ENCODE results near the gene THBS1. TPM values are rescaled to one million over a fixed set of nuclear protein-coding genes. Genes with fewer than 3 reads are reported as not detected.

Gene THBS1
- total RNA-seq, 1 donor from 2014 or later = 513 TPM

GRCh38 chr15:39643727-39644126 is 62.8 kb downstream of the THBS1 start:
- intact Hi-C loops (cut with DNase I) = no loop called here
- no peak for DNase-seq (ENCODE audit: extremely low spot score in 2 of 2)

GRCh38 chr15:39644136-39644535 is 63.3 kb downstream of the THBS1 start:
- DNase-seq (ENCODE audit: extremely low spot score in 2 of 2) = no peak
- H3K4me1 ChIP-seq = peaks cover 6% of the 10 kb centered on the region
- intact Hi-C loops (cut with DNase I) = no loop called here
- no peaks in the 10 kb centered on the region for H3K27me3 ChIP-seq
- TF ChIP-seq POLR2AphosphoS5 (IDR thresholded peaks at IDR 0.05; ENCODE audit: insufficient read depth in 1 of 2, low read depth in 1 of 2) (no peak), POLR2A (IDR thresholded peaks at IDR 0.05) (no peak), CTCF (IDR thresholded peaks at IDR 0.05) (no peak)
- no peak overlapping the region for H3K27ac ChIP-seq
- H3K36me3 ChIP-seq = no peaks in the 10 kb centered on the region
- no peak overlapping the region for H3K4me3 ChIP-seq
- no peaks in the 10 kb centered on the region for H3K9me3 ChIP-seq

More at GRCh38 chr15:39643727-39644126, 62.8 kb downstream of the THBS1 start:
- H3K9me3 ChIP-seq = no peaks in the 10 kb centered on the region
- no peak overlapping the region for H3K27ac ChIP-seq
- H3K4me3 ChIP-seq = no peak overlapping the region
- no peaks in the 10 kb centered on the region for H3K36me3 ChIP-seq
- H3K4me1 ChIP-seq = peaks cover 6% of the 10 kb centered on the region
- TF ChIP-seq CTCF (IDR thresholded peaks at IDR 0.05) = no peak
- H3K27me3 ChIP-seq = no peaks in the 10 kb centered on the region

- Histone ChIP-seq H3K4me3 (no peak overlapping the region), H3K27ac (no peak overlapping the region), H3K9me3 (no peaks in the 10 kb centered on the region), H3K27me3 (no peaks in the 10 kb centered on the region), H3K36me3 (no peaks in the 10 kb centered on the region), H3K4me1 (peaks cover 6% of the 10 kb centered on the region)
- intact Hi-C loops (cut with DNase I) = no loop called here
- TF ChIP-seq POLR2A (IDR thresholded peaks at IDR 0.05) (no peak), CTCF (IDR thresholded peaks at IDR 0.05) (no peak), POLR2AphosphoS5 (IDR thresholded peaks at IDR 0.05; ENCODE audit: insufficient read depth in 1 of 2, low read depth in 1 of 2) (no peak)
- no peak for DNase-seq (ENCODE audit: extremely low spot score in 2 of 2)
Measured at GRCh38 chr15:39645138-39645975, 64.5 kb downstream of the THBS1 start.

- Histone ChIP-seq H3K4me3 (no peak overlapping the region), H3K36me3 (no peaks in the 10 kb centered on the region), H3K9me3 (no peaks in the 10 kb centered on the region), H3K27ac (no peak overlapping the region), H3K27me3 (no peaks in the 10 kb centered on the region), H3K4me1 (peaks cover 6% of the 10 kb centered on the region)
- DNase-seq (ENCODE audit: extremely low spot score in 2 of 2) = no peak
- TF ChIP-seq POLR2A (IDR thresholded peaks at IDR 0.05) (no peak), CTCF (IDR thresholded peaks at IDR 0.05) (no peak), POLR2AphosphoS5 (IDR thresholded peaks at IDR 0.05; ENCODE audit: insufficient read depth in 1 of 2, low read depth in 1 of 2) (no peak)
- intact Hi-C loops (cut with DNase I) = no loop called here
Measured at GRCh38 chr15:39645976-39646257, 65.0 kb downstream of the THBS1 start.

- Histone ChIP-seq H3K4me1 (peaks cover 6% of the 10 kb centered on the region), H3K27ac (no peak overlapping the region), H3K36me3 (no peaks in the 10 kb centered on the region), H3K4me3 (no peak overlapping the region), H3K27me3 (no peaks in the 10 kb centered on the region), H3K9me3 (no peaks in the 10 kb centered on the region)
- TF ChIP-seq POLR2A (IDR thresholded peaks at IDR 0.05) = no peak
- intact Hi-C loops (cut with DNase I) = no loop called here
- no peak for DNase-seq (ENCODE audit: extremely low spot score in 2 of 2)
Measured at GRCh38 chr15:39646425-39646824, 65.5 kb downstream of the THBS1 start.

Other genes starting within 250 kb of the THBS1 start
- gene FSIP1, start 201.8 kb downstream of the THBS1 start, total RNA-seq = 0.98 TPM

Measured in vagina (tissue), 2 donors.